KMS-11 (cell line): Measurements from ENCODE around the gene ABHD12B.

Experiments used
- H2AFZ ChIP-seq: fragments of 200-600 bp; sonication (generic); 2 replicates; pipeline ENCODE4 v1.6.1; 2016; ENCODE audit warnings: antibody characterized with exemption, mixed run types, low read depth
- H3K27ac ChIP-seq: fragments of 200-600 bp; sonication (generic); 2 replicates; pipeline ENCODE4 v1.6.1; 2016; ENCODE audit warnings: mild to moderate bottlenecking, mixed run types
- H3K27me3 ChIP-seq: fragments of 200-600 bp; sonication (generic); 2 replicates; pipeline ENCODE4 v1.6.1; 2017; ENCODE audit warnings: mild to moderate bottlenecking, low read depth, mixed run types, moderate library complexity; ENCODE audit not compliant: insufficient read depth
- H3K36me3 ChIP-seq: fragments of 200-600 bp; sonication (generic); 2 replicates; pipeline ENCODE4 v1.6.1; 2017; ENCODE audit warnings: mild to moderate bottlenecking, mixed run types; ENCODE audit not compliant: insufficient read depth
- H3K4me1 ChIP-seq: fragments of 200-600 bp; sonication (generic); 2 replicates; pipeline ENCODE4 v1.6.1; 2016; ENCODE audit warnings: mild to moderate bottlenecking, low read depth, mixed run types; ENCODE audit not compliant: poor library complexity, severe bottlenecking
- H3K4me2 ChIP-seq: fragments of 200-600 bp; sonication (generic); 2 replicates; pipeline ENCODE4 v1.7.0; 2016; ENCODE audit warnings: mild to moderate bottlenecking, mixed run types
- H3K4me3 ChIP-seq: fragments of 200-600 bp; sonication (generic); IDR thresholded peaks from 2 replicates; pipeline ENCODE4 v1.6.1; 2017; ENCODE audit warnings: low read depth, low read length, mixed read lengths; ENCODE audit not compliant: insufficient read depth
- H3K79me2 ChIP-seq: fragments of 200-600 bp; sonication (generic); 2 replicates; pipeline ENCODE4 v1.6.1; 2016; ENCODE audit warnings: low read depth, mixed run types; ENCODE audit not compliant: insufficient read depth
- H3K9ac ChIP-seq: fragments of 200-600 bp; sonication (generic); 2 replicates; pipeline ENCODE4 v1.6.1; 2016; ENCODE audit warnings: mild to moderate bottlenecking, mixed run types
- H4K20me1 ChIP-seq: fragments of 200-600 bp; sonication (generic); 2 replicates; pipeline ENCODE4 v1.6.1; 2016; ENCODE audit warnings: mild to moderate bottlenecking, mixed run types; ENCODE audit not compliant: insufficient read depth
- CTCF ChIP-seq: fragments of 200-600 bp; sonication (generic); conservative IDR thresholded peaks from 2 replicates; pipeline ENCODE4 v1.6.1; 2017; ENCODE audit warnings: low read depth, mild to moderate bottlenecking, antibody characterized with exemption, low read length, moderate library complexity, mixed read lengths

Gene ABHD12B

DNA sequence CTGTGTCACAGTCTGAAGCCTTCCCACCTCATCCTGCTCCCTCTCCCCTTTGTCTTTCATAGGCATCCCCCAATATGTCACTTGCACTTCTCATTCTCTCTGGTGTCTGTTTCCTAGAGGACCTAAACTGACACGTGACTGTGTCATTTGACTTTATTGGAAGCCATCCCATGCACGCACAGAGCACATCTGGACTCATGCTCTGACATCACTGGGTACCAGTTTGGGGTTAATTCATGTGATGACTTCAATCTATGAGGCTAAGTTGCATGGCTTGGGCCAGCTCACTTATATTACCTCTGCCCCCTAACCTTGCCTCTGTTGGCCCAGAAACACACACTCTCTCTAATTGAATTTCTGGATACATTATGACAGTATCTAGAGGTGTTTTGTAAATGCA lies 51.0 kb downstream of the ABHD12B start:
- Histone ChIP-seq H3K27me3 (no peaks in the 10 kb centered on the region), H3K36me3 (no peaks in the 10 kb centered on the region), H2AFZ (no peak overlapping the region), H3K4me1 (no peaks in the 10 kb centered on the region), H3K9ac (no peak overlapping the region), H4K20me1 (no peaks in the 10 kb centered on the region), H3K27ac (no peak overlapping the region), H3K4me3 (no peak overlapping the region), H3K79me2 (no peaks in the 10 kb centered on the region), H3K4me2 (no peak overlapping the region)
- TF ChIP-seq CTCF, result no peak

DNA sequence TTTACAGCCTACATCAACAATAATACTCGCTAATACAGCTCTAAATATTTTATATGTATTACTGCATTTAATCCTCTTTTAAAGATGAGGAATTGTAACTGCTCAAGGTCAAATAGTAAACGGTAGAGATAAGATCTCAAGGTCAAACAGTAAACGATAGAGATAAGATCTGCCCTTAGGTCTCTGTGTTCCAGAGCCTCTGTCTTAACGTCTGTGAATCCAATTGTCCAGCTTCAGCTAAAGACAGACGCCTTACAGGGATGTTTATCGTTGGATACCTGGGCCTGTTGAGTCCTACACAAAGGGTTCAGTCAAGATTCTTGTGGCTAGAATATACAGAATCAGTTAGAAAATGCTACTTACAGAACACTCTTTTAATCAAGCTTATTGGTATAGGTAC lies 52.4 kb downstream of the ABHD12B start:
- Histone ChIP-seq H3K27ac (no peak overlapping the region), H3K4me1 (no peaks in the 10 kb centered on the region), H3K4me2 (no peak overlapping the region), H3K79me2 (no peaks in the 10 kb centered on the region), H3K9ac (no peak overlapping the region), H2AFZ (no peak overlapping the region), H3K4me3 (no peak overlapping the region), H3K27me3 (no peaks in the 10 kb centered on the region), H4K20me1 (no peaks in the 10 kb centered on the region), H3K36me3 (no peaks in the 10 kb centered on the region)
- TF ChIP-seq CTCF, result no peak

DNA sequence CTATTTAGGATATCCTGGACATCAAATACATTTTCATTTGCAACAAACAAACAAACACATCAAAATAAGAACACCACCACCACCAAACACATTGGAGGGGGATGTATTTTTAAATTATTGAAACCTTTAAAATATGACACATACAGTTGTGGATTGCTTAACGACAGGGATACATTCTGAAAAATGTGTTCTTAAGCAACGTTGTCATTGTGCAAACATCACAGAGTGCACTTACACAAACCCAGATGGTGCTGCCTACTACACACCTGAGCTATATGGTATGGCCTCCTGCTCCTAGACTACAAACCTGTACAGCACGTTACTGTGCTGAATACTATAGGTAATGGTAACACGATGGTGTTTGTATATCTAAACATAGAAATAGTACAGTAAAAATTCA lies 53.0 kb downstream of the ABHD12B start:
- no peaks in the 10 kb centered on the region for H3K4me1 ChIP-seq

DNA sequence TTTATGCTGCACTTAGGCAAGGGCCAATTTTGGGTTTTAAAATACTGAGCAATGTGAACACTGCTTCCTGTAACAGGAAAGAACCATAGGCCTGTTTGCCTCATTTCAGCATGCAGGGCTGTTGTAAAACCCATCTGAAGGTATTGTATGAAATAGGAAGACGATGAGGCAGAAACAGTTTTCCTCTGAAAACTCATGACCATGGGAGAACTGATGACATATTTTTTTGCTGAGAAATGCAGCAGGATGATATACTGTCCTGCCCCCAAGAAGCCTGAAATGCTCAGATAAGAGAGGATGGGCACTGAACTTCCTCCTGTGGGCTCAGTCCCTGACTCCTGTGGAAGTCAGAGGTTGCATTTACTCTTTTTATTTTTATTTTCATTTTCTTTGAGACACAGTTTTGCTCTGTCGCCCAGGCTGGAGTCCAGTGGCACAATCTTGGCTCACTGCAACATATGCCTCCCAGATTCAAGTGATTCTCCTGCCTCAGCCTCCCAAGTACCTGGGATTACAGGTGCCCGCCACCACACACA lies 55.1 kb downstream of the ABHD12B start:
- Histone ChIP-seq H3K79me2 (no peaks in the 10 kb centered on the region), H3K27me3 (no peaks in the 10 kb centered on the region), H3K4me2 (no peak overlapping the region), H3K4me1 (no peaks in the 10 kb centered on the region), H4K20me1 (no peaks in the 10 kb centered on the region), H3K27ac (no peak overlapping the region), H3K4me3 (no peak overlapping the region), H3K36me3 (no peaks in the 10 kb centered on the region), H3K9ac (no peak overlapping the region), H2AFZ (no peak overlapping the region)
- TF ChIP-seq CTCF, result no peak

More for the DNA sequence above, 53.0 kb downstream of the ABHD12B start:
- Histone ChIP-seq H4K20me1 (no peaks in the 10 kb centered on the region), H3K79me2 (no peaks in the 10 kb centered on the region), H3K27ac (no peak overlapping the region), H3K36me3 (no peaks in the 10 kb centered on the region), H3K9ac (no peak overlapping the region), H3K27me3 (no peaks in the 10 kb centered on the region), H3K4me2 (no peak overlapping the region), H2AFZ (no peak overlapping the region), H3K4me3 (no peak overlapping the region)
- TF ChIP-seq CTCF, result no peak
